HG03354 (cell line): ENCODE results near the gene CHRM2.
"Not testable (repeated sequence)": the region's sequence is repeated elsewhere in the genome, so short reads cannot be mapped to it uniquely, and the experiment has no call there.

Experiments
- ATAC-seq: cut with Tn5 transposase; IDR thresholded peaks from one replicate; pipeline ENCODE4 v1.9.1; 2021; ENCODE audit warnings: mild to moderate bottlenecking; ENCODE audit not compliant: unreplicated experiment, poor library complexity, severe bottlenecking

CHRM2 gene

GRCh38 chr7:136868496-136869000, at the start of gene CHRM2:
TSS of gene CHRM2 (plus strand) at chr7:136868652. CDS start at chr7:137014866, 146,214 bp downstream.
- no peak for ATAC-seq

GRCh38 chr7:136831398-136831797, 37.1 kb upstream of the CHRM2 start:
- not testable (repeated sequence) for ATAC-seq

- ATAC-seq = no peak
Measured at GRCh38 chr7:136845899-136846465, 22.5 kb upstream of the CHRM2 start.

- no peak for ATAC-seq
Measured at GRCh38 chr7:136847858-136848257, 20.6 kb upstream of the CHRM2 start.

GRCh38 chr7:136853654-136854053, 14.8 kb upstream of the CHRM2 start:
- no peak for ATAC-seq

GRCh38 chr7:136857573-136857972, 10.9 kb upstream of the CHRM2 start:
- ATAC-seq = no peak

- no peak for ATAC-seq
Measured at GRCh38 chr7:136859803-136860202, 8.6 kb upstream of the CHRM2 start.

GRCh38 chr7:136865236-136865635, 3.2 kb upstream of the CHRM2 start:
- no peak for ATAC-seq

GRCh38 chr7:136865777-136866176, 2.7 kb upstream of the CHRM2 start:
- no peak for ATAC-seq

- no peak for ATAC-seq
Measured at GRCh38 chr7:136869001-136869961, 829 bp downstream of the CHRM2 start.

GRCh38 chr7:136869991-136870865, 1.8 kb downstream of the CHRM2 start:
- no peak for ATAC-seq

- no peak for ATAC-seq
Measured at GRCh38 chr7:136870866-136871487, 2.5 kb downstream of the CHRM2 start.

- no peak for ATAC-seq
Measured at GRCh38 chr7:136874393-136875032, 6.1 kb downstream of the CHRM2 start.

GRCh38 chr7:136877509-136877908, 9.1 kb downstream of the CHRM2 start:
- no peak for ATAC-seq

- no peak for ATAC-seq
Measured at GRCh38 chr7:136877990-136878389, 9.5 kb downstream of the CHRM2 start.

GRCh38 chr7:136878878-136879277, 10.4 kb downstream of the CHRM2 start:
- ATAC-seq = no peak

- no peak for ATAC-seq
Measured at GRCh38 chr7:136883046-136883445, 14.6 kb downstream of the CHRM2 start.

- ATAC-seq = no peak
Measured at GRCh38 chr7:136884492-136884891, 16.0 kb downstream of the CHRM2 start.

GRCh38 chr7:136887317-136887716, 18.9 kb downstream of the CHRM2 start:
- no peak for ATAC-seq
